Measurements from ENCODE around the gene DLGAP1.
"Not testable (repeated sequence)": the region's sequence is repeated elsewhere in the genome, so short reads cannot be mapped to it uniquely, and the experiment has no call there.

The DLGAP1 gene

DNA sequence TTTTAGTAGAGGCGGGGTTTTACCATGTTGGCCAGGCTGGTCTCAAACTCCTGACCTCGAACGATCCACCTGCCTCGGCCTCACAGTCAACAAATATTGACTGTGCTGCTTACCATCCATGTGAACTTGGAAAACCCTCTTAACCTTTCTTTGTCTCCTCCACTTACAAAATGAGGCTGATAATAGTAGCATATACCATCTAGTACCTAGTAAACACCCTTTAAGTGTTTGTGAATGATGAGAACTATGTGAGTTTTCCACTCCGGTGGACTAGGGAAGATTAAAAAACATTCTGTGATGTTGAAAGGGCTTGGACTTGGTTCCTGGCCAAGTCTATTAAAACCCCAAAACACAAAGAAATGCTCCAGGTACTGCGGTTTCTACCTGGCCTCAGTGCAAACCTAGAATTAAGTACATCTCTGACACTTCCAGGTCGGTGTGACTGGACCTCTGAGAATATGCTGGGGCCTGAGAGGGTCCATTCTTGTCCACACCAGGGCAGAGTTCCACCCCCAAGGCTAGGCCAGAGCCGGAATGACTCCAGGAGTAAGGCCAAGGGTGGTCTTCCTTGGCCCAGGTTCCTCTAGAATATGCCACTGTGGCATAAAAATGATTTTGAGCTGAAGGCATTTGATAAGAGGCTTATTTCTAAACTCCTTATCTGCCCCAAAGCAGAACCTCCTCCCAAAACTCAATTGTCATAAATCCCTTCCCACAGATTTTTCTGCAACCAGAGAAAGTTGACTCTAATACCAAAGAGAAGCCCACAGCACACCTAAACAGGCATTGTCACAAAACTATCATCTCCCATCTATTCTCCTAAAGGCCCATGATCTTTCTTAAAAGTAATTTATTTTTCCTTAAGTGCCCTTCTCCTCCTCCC, 787.6 kb downstream of the DLGAP1 start:
- DNase-seq, result no peak

DNA sequence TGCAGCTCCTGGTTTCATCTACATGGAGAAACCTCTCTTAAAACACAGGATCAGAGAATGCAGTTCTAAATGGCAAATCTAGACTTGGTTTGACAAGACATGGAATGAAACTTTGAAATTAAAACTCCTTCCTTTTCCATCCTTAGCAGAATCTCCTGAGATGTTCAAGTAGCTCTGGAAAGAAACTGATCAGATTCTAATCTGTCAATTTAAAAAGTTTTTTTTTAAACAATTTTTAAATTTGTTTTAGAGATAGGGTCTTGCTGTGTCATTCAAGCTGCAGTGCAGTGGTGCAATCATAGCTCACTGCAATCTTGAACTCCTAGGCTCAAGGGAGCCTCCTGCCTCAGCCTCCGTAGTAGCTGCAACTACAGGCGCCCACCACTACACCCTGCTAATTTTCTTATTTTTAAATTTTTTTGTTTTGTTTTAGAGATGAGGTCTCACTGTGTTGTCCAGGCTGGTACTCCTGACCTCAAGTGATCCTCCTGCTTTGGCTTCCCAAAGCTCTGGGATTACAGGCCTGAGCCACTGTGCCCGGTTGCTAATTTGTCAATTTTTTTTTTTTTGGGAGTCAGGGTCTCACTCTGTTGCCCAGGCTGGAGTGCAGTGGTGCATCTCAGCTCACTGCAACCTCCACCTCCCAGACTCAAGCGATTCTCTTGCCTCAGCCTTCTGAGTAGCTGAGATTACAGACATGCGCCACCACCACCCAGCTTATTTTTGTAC, 788.4 kb downstream of the DLGAP1 start:
- no peak for DNase-seq

DNA sequence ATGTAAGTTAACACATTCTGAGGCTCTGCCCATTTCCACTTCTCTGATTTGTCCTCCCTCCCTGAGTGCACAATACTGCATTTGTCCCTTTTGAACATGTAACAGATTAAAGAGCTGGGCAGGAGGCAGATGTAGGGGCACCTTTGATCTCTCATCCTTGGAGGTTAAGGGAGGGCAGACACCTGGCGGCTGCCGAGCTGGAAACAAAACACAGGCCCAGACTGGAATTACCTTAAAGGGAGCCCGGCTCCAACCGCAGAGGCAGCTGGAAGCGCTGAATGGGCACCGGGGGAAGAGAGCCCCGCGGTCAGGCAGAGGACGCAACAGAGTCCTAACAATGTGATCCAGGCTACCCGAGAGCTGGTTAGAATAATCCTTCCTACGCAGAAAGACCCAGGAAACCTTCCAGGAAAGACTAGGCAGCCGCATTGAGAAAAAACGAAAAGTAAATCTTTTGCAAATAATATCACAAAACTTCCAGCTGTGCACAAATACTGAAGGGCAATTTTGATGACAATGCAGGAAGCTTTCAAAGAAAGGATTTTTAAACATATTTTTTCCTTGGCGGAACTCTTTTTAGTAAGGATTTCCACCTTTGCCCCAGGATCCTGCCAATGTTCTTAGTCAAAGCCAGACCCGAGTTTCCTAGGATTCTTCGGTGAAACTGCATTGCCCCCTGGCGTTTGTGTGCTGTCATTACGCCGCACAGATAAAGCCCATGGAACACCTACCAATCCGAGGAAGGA, 789.2 kb downstream of the DLGAP1 start:
- DNase-seq, result peak; percentile 11

DNA sequence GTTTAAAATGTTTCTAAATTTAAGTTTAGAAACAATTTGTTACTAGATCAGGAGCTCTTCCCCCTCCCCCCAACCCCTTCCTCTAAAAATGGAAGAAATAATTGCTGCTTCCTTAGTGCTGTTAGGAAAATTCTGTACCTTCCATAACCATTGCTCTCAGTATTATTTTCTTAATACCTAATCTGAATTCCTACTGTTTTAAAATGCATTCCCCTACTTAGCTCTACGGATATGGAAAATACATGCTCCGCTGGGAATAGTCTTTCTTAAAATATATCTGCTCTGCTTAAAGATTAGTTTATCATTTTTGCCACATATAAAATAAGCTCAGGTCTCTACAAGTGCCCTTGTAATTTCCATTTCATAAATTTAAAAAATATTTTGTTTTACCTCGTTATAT, 789.9 kb downstream of the DLGAP1 start:
- DNase-seq, result no peak

DNA sequence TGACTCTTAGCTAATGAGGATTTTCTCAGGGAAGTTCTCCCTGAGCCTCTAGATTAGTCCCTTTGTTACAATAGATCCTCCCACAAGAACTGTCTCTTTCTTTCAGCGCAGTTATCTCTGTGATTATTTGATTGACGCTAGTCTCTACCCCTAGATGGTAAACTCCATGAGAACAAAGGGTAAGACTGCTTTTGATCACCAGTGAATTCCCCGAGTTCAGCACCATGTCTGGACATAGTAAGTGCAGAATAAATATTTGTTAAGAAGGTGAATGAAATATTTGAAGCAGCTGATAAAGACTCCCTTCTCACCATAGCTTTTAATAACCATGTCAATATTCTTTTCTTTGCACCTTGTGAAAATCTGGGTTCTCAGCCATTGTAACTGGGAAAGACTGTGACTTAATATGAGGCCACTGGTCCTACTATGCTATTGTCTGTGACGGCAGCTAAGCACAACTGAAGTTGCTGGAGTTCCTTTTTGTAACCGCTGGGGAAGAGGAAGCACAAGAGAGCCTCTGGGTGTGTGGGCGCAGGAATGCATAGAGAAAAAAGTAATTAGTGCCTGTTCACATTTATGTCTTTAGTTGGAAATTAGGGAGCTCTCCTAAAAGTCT, 790.4 kb downstream of the DLGAP1 start:
- DNase-seq, result no peak

DNA sequence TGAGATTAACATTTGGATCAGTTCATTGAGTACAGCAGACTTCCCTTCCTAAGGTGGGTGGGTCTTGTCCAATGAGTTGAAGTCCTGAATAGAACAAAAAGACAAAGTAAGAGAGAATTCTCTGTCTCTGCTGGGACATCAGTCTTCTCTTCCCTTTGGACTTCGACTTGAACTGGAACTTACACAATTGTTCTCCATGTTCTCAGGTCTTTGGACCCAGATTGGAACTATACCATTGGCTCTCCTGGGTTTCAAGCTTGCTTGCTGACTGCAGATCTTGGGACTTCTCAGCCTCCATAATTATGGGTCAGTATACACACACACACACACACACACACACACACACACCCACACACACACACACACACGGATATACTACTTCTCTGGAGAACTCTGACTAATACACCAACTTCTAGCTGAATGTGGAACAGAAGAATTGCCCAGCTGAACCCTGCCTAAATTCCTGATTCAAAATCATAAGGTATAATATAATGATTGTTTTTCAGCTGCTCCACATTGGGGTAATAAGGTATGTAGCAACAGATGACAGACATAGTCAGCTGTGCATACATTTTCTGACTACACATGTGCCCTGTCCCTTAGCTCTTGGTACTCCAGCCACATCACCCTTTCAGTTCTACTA, 791.1 kb downstream of the DLGAP1 start:
- no peak for DNase-seq

DNA sequence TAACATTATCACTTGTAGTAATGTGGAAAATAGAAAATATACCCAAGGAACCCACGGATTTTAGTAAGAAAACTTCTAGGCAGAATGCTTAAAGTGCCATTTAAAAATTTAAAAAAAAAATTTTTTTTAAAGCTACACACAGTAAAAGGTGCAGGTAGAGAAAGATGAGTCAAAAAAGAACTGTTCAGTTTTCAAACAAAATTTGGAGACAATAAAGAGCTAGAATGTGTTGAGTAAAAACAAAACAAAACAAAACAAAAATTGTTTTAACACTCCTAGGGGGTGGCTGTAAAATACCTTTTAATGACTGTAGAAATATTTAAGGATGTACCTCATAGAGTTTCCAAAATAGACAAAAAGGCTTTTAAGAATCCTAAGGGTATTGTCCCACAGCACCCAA, 793.1 kb downstream of the DLGAP1 start:
- no peak for DNase-seq

DNA sequence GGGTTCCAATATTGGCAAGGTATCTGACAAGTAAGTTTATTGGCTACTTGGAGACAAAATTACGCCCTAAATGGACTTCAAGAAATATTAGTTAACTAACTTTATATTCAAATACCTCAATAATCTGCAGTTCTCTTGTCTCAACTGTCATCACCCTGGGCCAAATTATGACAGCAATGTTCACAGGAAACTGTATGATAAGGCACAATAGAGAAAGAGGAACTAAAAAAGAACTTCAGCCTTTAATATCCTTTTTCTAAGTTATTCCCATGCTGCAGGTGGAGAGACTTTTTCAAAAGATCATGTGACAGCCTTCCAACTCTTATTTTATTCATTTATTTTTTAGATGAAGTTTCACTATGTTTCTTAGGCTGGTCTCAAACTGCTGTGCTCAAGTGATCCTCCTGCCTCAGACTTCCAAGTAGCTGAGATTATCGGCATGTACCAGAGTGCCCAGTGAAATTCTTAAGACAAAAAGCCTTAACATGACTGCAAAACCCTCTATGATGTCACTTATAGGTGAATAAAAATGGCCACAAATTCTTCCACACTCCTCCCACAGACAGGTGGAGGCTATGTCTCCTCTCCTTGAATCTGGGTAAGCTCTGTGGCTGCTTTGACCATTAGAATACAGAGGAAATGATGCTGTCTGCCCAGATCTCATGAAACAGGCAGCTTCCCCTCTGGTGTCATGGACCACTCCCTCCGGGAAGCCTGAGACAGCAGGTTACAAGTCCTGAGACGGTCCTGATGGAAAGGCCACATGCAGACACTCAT, 794.2 kb downstream of the DLGAP1 start:
- DNase-seq, result no peak

DNA sequence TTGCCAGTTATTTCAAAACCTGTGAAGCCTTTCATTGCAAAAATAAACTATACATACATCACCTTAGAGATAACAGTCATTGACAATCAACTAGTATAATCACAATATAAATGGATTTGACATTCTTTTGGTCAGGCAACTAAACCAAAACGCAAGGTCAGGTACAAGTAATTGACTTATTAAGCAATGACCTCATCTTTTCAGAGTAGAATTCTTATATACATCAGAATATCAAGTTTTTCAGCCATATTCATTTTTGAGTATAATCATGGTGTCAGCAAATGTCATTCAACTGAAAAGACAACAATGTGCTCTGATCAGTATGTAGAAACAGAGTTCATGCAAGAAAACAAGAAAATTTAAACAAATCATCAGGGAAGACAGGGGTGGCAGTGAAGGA, 796.6 kb downstream of the DLGAP1 start:
- DNase-seq, result no peak

DNA sequence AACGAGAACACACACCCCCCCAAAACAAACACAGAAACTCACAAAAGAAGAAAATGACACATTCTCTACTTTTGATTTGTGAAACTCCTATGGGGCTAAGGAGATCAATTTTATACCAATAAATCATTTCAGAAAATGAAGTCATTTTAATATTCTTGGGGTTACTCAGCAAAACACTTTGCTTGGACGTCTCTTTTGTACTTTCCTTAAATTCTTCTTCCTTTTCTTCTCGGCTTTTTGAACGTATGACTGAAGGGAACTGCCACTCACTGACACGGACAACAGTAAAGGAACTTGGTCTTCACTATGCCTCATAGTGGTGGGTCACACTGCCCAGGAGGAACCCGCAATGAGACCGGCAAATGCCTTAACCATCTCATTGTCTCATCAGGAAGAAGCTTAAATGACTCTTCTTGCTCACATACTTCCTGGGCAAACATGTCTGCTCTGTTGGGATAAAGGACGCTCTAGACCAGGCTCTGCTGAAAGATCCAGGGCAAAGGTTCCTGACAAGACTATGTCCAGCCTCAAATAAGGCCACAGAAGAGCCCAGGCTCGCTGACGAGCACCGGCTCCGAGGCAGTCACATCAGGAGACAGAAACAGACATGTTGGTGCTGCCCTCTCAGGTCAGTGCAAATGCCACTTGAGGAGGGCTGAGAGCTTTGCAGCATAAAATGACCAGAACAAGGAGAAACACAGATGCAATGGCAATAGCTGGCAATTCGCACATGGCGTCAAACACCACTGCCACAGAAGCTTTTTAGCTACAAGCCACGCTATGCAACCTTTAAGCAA, 799.7 kb downstream of the DLGAP1 start:
- DNase-seq, result no peak

DNA sequence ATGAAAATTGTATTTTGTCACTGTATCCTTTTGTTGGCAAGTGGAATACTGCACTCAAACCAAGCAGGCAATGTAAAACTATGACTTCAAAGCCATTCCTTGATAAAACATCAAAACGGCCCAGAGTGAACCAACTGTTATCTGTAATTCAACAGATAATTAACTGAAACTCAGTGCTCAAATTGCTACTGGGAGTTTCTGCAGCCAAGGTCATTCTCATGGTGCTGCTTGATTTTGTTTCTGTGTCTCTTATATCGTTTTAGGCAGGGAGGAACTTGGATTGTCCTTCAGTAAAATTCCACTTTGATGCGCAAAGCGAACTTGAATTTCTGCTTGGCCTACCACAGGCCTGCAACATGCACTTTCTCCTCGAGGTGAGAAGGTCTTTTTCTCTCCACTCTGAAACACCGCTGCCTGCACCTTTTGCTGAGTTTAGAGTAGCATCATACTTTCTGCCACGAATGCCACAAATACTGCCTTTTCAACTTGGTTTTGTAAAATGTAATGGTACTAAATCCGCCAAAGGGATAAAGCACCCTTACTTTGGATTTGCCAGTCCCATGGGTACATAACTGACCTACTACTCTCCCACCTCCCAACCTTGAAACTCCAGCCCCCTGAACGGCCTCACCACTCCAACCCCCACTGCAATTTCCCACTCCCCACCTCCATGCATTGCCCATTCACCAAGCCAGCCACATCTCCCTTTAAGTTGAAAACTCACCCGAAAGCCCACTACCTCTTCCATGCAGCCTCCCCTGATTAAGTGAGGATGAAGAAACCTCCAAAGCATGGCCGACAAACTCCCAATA, 800.5 kb downstream of the DLGAP1 start:
- no peak for DNase-seq

DNA sequence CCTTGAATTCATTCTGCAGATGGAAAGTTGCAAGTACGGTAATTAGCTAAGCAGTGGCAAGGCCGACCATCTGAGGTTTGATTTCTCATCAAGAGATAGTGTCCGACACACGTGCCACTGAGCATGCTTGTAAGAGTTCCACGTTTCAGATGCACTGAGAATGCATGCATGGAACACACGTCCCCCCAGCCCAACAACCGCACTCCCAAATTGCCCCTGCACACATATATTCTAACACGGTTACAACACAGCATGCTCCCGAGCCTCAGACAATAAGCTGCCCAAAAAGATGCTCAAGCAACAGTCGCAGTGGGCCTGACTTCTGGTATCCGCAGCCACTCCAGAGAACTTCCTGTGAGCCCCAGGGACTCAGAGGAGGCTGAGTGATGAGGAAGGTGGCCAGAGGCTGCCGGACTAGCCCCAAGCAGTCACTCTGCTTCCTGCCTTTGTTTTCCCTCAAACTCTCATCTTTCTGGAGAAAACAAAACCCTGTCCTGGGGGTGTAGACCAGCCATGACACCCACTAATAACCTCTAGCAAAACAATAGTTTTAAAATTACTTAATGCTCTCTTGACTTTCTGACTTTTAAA, 801.2 kb downstream of the DLGAP1 start:
- no peak for DNase-seq

DNA sequence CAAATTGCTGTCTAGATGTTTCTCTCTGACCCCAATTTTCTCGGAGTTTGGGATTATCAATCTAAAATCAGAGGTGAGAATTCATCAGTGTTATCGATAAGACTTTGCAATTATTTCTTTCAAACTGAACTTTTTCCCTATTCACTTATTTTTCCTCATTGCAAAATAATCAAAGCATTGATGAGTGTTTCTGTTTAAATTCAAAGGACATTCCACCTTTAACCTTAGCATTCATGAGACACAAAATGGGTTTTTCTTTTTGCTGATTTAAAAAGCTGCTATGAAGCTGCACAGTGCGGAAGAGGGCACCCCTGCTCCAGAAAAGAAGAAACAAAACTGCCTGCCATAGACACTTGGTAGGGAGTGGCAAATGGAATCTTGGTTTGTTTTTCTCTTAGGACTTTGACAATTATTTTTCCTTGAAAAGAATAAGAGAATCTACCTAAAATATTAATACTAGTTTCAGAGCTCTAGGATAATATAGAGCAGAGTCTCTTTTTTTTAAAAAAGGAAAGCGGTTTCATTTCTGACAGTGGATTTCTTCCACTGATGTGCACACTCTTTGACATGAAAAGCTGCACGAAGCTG, 801.8 kb downstream of the DLGAP1 start:
- DNase-seq, result no peak

DNA sequence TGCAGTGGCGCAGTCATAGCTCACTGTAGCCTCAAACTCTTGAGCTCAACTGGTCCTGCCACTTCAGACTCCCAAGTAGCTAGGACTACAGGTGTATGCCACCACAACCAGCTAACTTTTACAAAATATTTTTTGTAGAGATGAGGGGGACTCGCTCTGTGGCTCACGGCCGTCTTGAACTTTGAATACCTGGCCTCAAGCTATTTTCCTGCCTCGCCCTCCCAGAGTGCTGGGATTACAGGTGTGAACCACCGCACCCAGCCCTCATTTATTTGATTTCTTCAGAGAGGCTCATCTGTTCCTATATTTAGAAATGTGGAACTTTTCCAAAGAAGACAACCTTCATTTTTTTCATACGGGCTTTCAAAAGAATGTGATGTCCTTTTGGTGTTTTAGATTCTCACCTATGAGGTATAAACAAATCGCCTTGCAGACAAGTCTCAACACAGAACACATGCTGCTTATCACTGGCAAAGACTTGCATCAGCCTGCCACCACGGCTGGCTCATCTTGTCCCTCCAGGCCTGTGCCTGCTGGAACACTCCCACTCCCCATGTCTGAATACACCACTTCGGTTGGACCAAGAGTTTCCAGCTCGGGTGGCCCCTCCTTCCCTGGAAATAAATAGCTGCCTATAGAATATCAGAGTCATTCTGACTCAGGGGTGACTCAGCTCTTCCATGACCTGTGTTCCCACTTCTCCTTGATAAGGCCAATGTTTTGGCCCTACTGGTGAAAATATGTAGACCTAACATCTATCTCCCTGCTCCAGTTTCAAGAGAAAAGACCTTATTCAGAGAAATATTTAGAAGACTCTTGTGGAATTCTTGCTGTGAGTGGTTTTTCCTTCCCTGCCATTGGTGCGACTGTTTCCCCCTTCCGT, 802.5 kb downstream of the DLGAP1 start:
- DNase-seq, result peak; percentile 14

DNA sequence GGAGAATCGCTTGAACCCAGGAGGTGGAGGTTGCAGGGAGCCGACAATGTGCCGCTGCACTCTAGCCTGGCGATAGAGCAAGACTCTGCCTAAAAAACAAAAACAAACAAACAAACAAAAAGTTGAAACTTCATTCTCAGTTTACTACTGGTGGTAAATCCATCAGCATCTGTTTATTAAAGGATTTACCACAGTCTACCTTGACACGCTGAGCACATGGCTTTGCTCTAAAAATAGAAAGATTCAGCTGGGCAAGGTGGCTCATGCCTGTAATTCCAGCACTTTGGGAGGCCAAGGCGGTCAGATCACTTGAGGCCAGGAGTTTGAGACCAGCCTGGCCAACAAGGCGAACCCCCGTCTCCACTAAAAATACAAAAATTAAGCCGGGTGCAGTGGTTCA, 803.8 kb downstream of the DLGAP1 start:
- DNase-seq, result no peak

DNA sequence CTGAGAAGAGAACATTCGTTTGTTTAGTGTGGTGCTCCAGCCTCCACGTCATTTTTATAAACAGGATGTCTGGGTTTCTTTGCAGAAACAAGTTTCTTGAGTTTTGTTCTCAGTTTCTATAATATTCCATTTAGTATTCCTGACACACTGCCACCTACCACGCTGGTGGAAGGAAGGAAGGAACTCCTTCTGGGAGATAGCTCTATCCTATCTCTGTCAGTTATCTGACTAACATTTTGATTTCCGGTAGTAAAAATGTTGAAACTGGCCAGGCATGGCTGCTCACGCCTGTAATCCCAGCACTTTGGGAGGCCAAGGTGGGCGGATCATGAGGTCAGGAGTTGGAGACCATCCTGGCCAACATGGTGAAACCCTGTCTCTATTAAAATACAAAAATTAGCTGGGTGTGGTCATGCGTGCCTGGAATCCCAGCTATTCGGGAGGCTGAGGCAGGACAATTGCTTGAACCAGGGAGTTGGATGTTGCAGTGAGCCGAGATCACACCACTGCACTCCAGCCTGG, 804.5 kb downstream of the DLGAP1 start:
- not testable (repeated sequence) for DNase-seq

DNA sequence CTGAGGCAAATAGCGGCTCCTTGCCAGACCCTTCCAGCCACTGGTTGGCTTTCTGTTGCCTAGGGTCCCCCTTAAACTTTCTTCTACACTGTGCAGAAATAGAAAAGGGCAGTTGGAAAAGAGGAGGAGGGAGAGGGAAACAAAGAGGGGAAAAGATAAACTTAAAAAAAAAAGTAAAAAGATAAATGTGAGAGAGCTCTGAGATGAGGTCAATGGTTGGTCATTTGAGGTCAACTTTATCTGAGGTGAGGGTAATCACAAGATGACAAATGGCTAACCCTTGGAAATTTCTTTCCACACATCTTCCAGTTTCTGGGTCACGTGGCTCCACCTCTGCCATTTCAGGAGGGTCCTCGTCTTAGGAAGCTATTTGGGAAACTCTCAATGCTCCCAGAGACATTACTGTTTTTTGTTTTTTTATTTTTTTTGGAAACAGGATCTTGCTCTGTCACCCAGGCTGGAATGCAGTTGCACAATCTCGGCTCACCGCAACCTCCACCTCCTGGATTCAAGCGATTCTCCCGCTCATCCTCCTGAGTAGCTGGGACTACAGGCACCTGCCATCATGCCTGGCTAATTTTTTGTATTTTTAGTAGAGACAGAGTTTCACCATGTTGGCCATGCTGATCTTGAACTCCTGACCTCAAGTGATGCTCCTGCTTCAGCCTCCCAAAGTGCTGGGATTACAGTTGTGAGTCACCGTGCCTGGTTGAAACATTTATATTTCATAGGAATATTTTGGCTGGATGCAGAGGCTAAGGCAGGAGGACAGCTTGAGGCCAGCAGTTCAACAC, 805.3 kb downstream of the DLGAP1 start:
- no peak for DNase-seq
